NT2/D1 (cell line): ENCODE results near the gene IFNGR2.

Experiments
- YY1 ChIP-seq: IDR thresholded peaks from 2 replicates; pipeline ENCODE4 v1.6.1; 2011; ENCODE audit not compliant: insufficient read length, insufficient read depth
- ZNF274 ChIP-seq: IDR thresholded peaks from 2 replicates; pipeline ENCODE4 v1.6.1; 2011; ENCODE audit warnings: mild to moderate bottlenecking, low read depth, low read length

GRCh38 chr21:33393348-33393747 lies 9.9 kb upstream of the IFNGR2 start:
- TF ChIP-seq YY1 (no peak), ZNF274 (no peak)
